K562 (cell line): ENCODE measurements around the gene SMCP. TPM values are rescaled to one million over a fixed set of nuclear protein-coding genes. Genes with fewer than 3 reads are reported as not detected.

Experiments used
- ATAC-seq: fragments of 200-7000 bp; cut with Tn5 transposase; 3 replicates; pipeline ENCODE4 v1.9.1; 2020; ENCODE audit warnings: moderate library complexity
- BruUV-seq: library from RNA; stranded (reverse); fragments of 400-500 nt; replicated peaks from 2 replicates; lab custom pipeline; 2021; lab: Mats Ljungman, UMichigan
- CTCF ChIA-PET: fragments of 300-600 bp; formaldehyde crosslinking; extraction: SDS; loops from one replicate; lab custom pipeline; 2021; ENCODE audit warnings: low intra/inter-chr PET ratio; lab: Yijun Ruan, JAX
- POLR2A ChIA-PET: fragments of 300-600, 350-650 bp; sonication (Branson Sonifier 250); formaldehyde crosslinking; extraction: SDS; loops from one replicate; lab custom pipeline; 2021; ENCODE audit warnings: antibody characterized with exemption, inconsistent platforms; lab: Yijun Ruan, JAX
- DNase-seq, 4 experiments: peaks; one replicate each; pipeline versions ENCODE4 v3.0.0 to v3.0.0-alpha.2; 2011 to 2018; ENCODE audit warnings: low spot score in 3 of 4, mixed read lengths in 3 of 4; ENCODE audit errors: extremely low read depth in 1 of 4
- FAIRE-seq: peaks from 2 replicates; lab custom pipeline; 2011; peaks lifted over from hg19 to GRCh38; lab: Jason Lieb, UNC
- H2AFZ ChIP-seq: 2 replicates; pipeline ENCODE4 v1.6.0; 2011; ENCODE audit warnings: low read depth, low read length, control low read depth, inconsistent platforms
- H3K27ac ChIP-seq: fragments of 200-600 bp; 3 replicates; pipeline ENCODE4 v1.8.0; 2011; ENCODE audit warnings: low read depth, mild to moderate bottlenecking, control low read depth, inconsistent platforms, low read length, moderate library complexity, mixed read lengths; ENCODE audit errors: extremely low read depth
- H3K27me3 ChIP-seq, 2 experiments: fragments of 300-600 bp in 1 of 2; 2 replicates in 1 of 2; 3 replicates in 1 of 2; pipeline versions ENCODE4 v1.6.0 to v1.8.0; 2011; ENCODE audit warnings: inconsistent platforms in 2 of 2, low read length in 2 of 2, mild to moderate bottlenecking in 1 of 2, mixed read lengths in 1 of 2, moderate library complexity in 1 of 2; ENCODE audit not compliant: control insufficient read depth in 2 of 2, insufficient read depth in 2 of 2
- H3K36me3 ChIP-seq: fragments of 300-600 bp; 3 replicates; pipeline ENCODE4 v1.8.0; 2011; ENCODE audit warnings: mild to moderate bottlenecking, low read length, inconsistent platforms; ENCODE audit not compliant: control insufficient read depth, insufficient read depth
- H3K4me1 ChIP-seq, 2 experiments: fragments of 200-600 bp in 1 of 2; replicated peaks in 1 of 2; 2 replicates in 1 of 2; 3 replicates in 1 of 2; pipeline versions ENCODE4 v1.5.1 to v1.8.0; 2011; ENCODE audit warnings: inconsistent platforms in 2 of 2, low read length in 2 of 2, mild to moderate bottlenecking in 1 of 2, mixed read lengths in 1 of 2, moderate library complexity in 1 of 2; ENCODE audit not compliant: control insufficient read depth in 2 of 2, insufficient read depth in 2 of 2
- H3K4me2 ChIP-seq: 2 replicates; pipeline ENCODE4 v1.6.1; 2011; ENCODE audit warnings: low read length, control low read depth, inconsistent platforms, mixed read lengths; ENCODE audit not compliant: insufficient read depth
- H3K4me3 ChIP-seq: fragments of 200-600 bp; sonication (generic), shearing (Covaris generic); 2 replicates; pipeline ENCODE4 v1.5.1; 2016; ENCODE audit warnings: control low read depth, inconsistent platforms
- H3K79me2 ChIP-seq: fragments of 200-600 bp; 3 replicates; pipeline ENCODE4 v1.8.0; 2011; ENCODE audit warnings: low read length, inconsistent platforms; ENCODE audit not compliant: control insufficient read depth, insufficient read depth
- H3K9ac ChIP-seq, 2 experiments: 2 replicates each; pipeline versions ENCODE4 v1.6.0 to v1.6.1; 2011; ENCODE audit warnings: low read depth in 2 of 2, low read length in 2 of 2, control low read depth in 1 of 2, inconsistent platforms in 1 of 2, mild to moderate bottlenecking in 1 of 2, mixed read lengths in 1 of 2; ENCODE audit not compliant: insufficient read depth in 1 of 2
- H3K9me1 ChIP-seq: one replicate; pipeline ENCODE4 v1.6.0; 2011; ENCODE audit warnings: inconsistent platforms, mild to moderate bottlenecking, low read length, moderate library complexity; ENCODE audit not compliant: control insufficient read depth, insufficient read depth
- H3K9me3 ChIP-seq: replicated peaks from 2 replicates; pipeline ENCODE4 v1.5.1; 2011; ENCODE audit warnings: low read depth, low read length, inconsistent platforms; ENCODE audit not compliant: control insufficient read depth, insufficient read depth
- H4K20me1 ChIP-seq: replicated peaks from 2 replicates; pipeline ENCODE4 v1.6.1; 2011; ENCODE audit warnings: low read length, inconsistent platforms, mixed read lengths; ENCODE audit not compliant: control insufficient read depth, insufficient read depth
- HMGN3 ChIP-seq: IDR thresholded peaks from 2 replicates; pipeline ENCODE4 v1.6.1; 2011; ENCODE audit warnings: borderline replicate concordance, low read depth, mild to moderate bottlenecking, mixed read lengths, low read length; ENCODE audit not compliant: insufficient read length; ENCODE audit errors: extremely low read depth
- MIER1 ChIP-seq: fragments of 450-650 bp; IDR thresholded peaks from 2 replicates; pipeline ENCODE4 v1.6.1; 2016; ENCODE audit warnings: antibody characterized with exemption, mild to moderate bottlenecking, low read depth
- NFYB ChIP-seq: IDR thresholded peaks from 2 replicates; pipeline ENCODE4 v1.6.1; 2011; ENCODE audit warnings: mild to moderate bottlenecking, moderate library complexity; ENCODE audit not compliant: insufficient read length; ENCODE audit errors: extremely low read depth
- NR2C1 ChIP-seq, 2 experiments: fragments of 450-650 bp; IDR thresholded peaks; 2 replicates each; pipeline ENCODE4 v1.6.1; 2017; ENCODE audit warnings: mild to moderate bottlenecking in 2 of 2, antibody characterized with exemption in 1 of 2, inconsistent platforms in 1 of 2, missing compliant biosample characterization in 1 of 2, missing genetic modification characterization in 1 of 2
- NR3C1 ChIP-seq: sonication (generic); formaldehyde crosslinking; IDR thresholded peaks from 2 replicates; pipeline ENCODE4 v1.8.1; 2022; ENCODE audit warnings: missing genetic modification reagents
- POLR3G ChIP-seq: IDR thresholded peaks from 2 replicates; pipeline ENCODE4 v1.6.1; 2011; ENCODE audit not compliant: insufficient read length, insufficient replicate concordance; ENCODE audit errors: extremely low read depth
- SMAD4 ChIP-seq: fragments of 250-450 bp; sonication (Bioruptor Pico); conservative IDR thresholded peaks from 2 replicates; pipeline ENCODE4 v1.8.0; 2021; ENCODE audit warnings: inconsistent platforms, mild to moderate bottlenecking, moderate library complexity
- ZFP36 ChIP-seq: fragments of 150-350 bp; IDR thresholded peaks from 2 replicates; pipeline ENCODE4 v1.6.1; 2018; ENCODE audit warnings: low read length, low read depth; ENCODE audit not compliant: partially characterized antibody
- in situ Hi-C: fragments of 300-500 bp; cut with MboI; formaldehyde crosslinking; loops from 4 replicates; pipeline ENCODE4 v1.15.0; 2018; ENCODE audit warnings: inconsistent platforms, mixed read lengths
- intact Hi-C: fragments of 100-400 bp; cut with micrococcal nuclease; formaldehyde crosslinking; loops from 2 replicates; pipeline ENCODE4 v1.14.2; 2022
- polyA plus RNA-seq, 8 experiments: library from polyadenylated mRNA; depleted of rRNA in 4 of 8; stranded (reverse) in 5 of 8; unstranded in 3 of 8; fragments of >200 nt; fragmentation: Nextera tagmentation in 2 of 8; fragmentation: Illumina TruSeq in 1 of 8; extraction: Ambion mirVana in 2 of 8; extraction: Trizol in 1 of 8; gene quantifications; 2 replicates each; pipeline versions ENCODE4 v1.2.1 to v1.2.3, GENCODE V29; 2011 to 2014; ENCODE audit warnings: inconsistent platforms in 1 of 8, missing spikeins in 1 of 8
- total RNA-seq, 7 experiments: library from RNA; depleted of rRNA in 6 of 7; stranded (reverse); fragments of >200 nt in 6 of 7; fragmentation: Illumina TruSeq in 2 of 7; extraction: Trizol in 2 of 7; gene quantifications; 2 replicates each; pipeline versions ENCODE4 v1.2.1 to v1.2.3, GENCODE V29; 2011 to 2021; ENCODE audit warnings: low replicate concordance in 1 of 7
- TF ChIP-seq, protein P1 (sequence below): sonication (generic); formaldehyde crosslinking; IDR thresholded peaks from 2 replicates; pipeline ENCODE4 v1.8.0; 2023; ENCODE audit warnings: missing genetic modification reagents, mild to moderate bottlenecking, borderline replicate concordance
- TF ChIP-seq, protein P2 (sequence below): fragments of 250-450 bp; sonication (Bioruptor Pico); IDR thresholded peaks from 2 replicates; pipeline ENCODE4 v1.8.0; 2021; ENCODE audit warnings: borderline replicate concordance, mild to moderate bottlenecking, moderate library complexity; ENCODE audit not compliant: poor library complexity, severe bottlenecking
- TF ChIP-seq, protein P3 (sequence below): fragments of 200-400 bp; formaldehyde crosslinking; IDR thresholded peaks from 2 replicates; pipeline ENCODE4 v1.6.1; 2017; ENCODE audit warnings: mild to moderate bottlenecking, low read depth, low read length, moderate library complexity
- TF ChIP-seq, protein P4 (sequence below), 2 experiments: IDR thresholded peaks; 2 replicates each; pipeline ENCODE4 v1.6.1; 2011; ENCODE audit warnings: borderline replicate concordance in 1 of 2, control low read depth in 1 of 2, low read depth in 1 of 2, low read length in 1 of 2, mild to moderate bottlenecking in 1 of 2, mixed read lengths in 1 of 2, moderate library complexity in 1 of 2; ENCODE audit not compliant: insufficient read depth in 1 of 2, insufficient read length in 1 of 2, poor library complexity in 1 of 2, severe bottlenecking in 1 of 2; ENCODE audit errors: extremely low read depth in 1 of 2

The SMCP gene
- total and polyA plus RNA-seq, 9 of the 15 experiments (the other 6 are each of a cell fraction or from before 2014, with no cell fraction given): not detected

DNA sequence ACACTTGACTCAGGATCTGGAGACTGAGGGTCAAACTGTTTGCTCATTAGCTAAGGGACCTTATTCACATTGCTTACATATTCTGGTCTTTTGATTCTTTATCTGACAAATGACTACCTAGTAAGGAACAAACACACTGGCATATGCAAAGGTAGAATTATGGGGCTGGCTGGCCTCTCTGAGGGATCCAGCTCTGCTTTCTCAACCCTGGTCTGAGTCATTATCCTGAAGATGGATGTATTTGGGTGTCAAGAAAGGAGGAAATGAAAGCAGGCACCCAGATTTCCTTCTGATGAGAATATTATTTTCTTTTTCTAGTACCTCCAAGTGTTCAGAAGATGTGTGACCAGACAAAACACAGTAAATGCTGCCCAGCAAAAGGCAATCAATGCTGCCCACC lies 6.0 kb downstream of the SMCP start:
- Histone ChIP-seq H3K36me3 (no peaks in the 10 kb centered on the region), H3K27ac (no peak overlapping the region), H3K9me3 (no peaks in the 10 kb centered on the region), H3K27me3 (peaks cover 0 to 16% of the 10 kb centered on the region in 2 experiments; a peak in 1 of 5 replicates), H3K79me2 (no peaks in the 10 kb centered on the region), H2AFZ (no peak overlapping the region), H3K4me1 (no peaks in the 10 kb centered on the region), H3K9me1 (no peaks in the 10 kb centered on the region), H3K4me2 (no peak overlapping the region), H3K4me3 (no peak overlapping the region), H4K20me1 (no peaks in the 10 kb centered on the region), H3K9ac (no peak overlapping the region)
- no TSS peak for BruUV-seq
- in situ Hi-C loops: no loop called here
- ChIA-PET CTCF (no interaction called here), POLR2A (no interaction called here)
- intact Hi-C loops: no loop called here
- no peak for FAIRE-seq
- ATAC-seq: no peak
- no peak for DNase-seq
- TF ChIP-seq NR3C1 (CRISPR knock-in tag): no peak
- no peak for TF ChIP-seq HMGN3
- no peak for TF ChIP-seq MIER1
- TF ChIP-seq, protein P1, sequence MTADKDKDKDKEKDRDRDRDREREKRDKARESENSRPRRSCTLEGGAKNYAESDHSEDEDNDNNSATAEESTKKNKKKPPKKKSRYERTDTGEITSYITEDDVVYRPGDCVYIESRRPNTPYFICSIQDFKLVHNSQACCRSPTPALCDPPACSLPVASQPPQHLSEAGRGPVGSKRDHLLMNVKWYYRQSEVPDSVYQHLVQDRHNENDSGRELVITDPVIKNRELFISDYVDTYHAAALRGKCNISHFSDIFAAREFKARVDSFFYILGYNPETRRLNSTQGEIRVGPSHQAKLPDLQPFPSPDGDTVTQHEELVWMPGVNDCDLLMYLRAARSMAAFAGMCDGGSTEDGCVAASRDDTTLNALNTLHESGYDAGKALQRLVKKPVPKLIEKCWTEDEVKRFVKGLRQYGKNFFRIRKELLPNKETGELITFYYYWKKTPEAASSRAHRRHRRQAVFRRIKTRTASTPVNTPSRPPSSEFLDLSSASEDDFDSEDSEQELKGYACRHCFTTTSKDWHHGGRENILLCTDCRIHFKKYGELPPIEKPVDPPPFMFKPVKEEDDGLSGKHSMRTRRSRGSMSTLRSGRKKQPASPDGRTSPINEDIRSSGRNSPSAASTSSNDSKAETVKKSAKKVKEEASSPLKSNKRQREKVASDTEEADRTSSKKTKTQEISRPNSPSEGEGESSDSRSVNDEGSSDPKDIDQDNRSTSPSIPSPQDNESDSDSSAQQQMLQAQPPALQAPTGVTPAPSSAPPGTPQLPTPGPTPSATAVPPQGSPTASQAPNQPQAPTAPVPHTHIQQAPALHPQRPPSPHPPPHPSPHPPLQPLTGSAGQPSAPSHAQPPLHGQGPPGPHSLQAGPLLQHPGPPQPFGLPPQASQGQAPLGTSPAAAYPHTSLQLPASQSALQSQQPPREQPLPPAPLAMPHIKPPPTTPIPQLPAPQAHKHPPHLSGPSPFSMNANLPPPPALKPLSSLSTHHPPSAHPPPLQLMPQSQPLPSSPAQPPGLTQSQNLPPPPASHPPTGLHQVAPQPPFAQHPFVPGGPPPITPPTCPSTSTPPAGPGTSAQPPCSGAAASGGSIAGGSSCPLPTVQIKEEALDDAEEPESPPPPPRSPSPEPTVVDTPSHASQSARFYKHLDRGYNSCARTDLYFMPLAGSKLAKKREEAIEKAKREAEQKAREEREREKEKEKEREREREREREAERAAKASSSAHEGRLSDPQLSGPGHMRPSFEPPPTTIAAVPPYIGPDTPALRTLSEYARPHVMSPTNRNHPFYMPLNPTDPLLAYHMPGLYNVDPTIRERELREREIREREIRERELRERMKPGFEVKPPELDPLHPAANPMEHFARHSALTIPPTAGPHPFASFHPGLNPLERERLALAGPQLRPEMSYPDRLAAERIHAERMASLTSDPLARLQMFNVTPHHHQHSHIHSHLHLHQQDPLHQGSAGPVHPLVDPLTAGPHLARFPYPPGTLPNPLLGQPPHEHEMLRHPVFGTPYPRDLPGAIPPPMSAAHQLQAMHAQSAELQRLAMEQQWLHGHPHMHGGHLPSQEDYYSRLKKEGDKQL (CRISPR knock-in tag): no peak
- TF ChIP-seq, protein P2, sequence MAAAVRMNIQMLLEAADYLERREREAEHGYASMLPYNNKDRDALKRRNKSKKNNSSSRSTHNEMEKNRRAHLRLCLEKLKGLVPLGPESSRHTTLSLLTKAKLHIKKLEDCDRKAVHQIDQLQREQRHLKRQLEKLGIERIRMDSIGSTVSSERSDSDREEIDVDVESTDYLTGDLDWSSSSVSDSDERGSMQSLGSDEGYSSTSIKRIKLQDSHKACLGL: no peak
- no peak for TF ChIP-seq ZFP36
- no peak for TF ChIP-seq NR2C1 (IDR thresholded peaks at IDR 0.05)
- TF ChIP-seq NR2C1 (tag; IDR thresholded peaks at IDR 0.05): no peak
- TF ChIP-seq, protein P3, sequence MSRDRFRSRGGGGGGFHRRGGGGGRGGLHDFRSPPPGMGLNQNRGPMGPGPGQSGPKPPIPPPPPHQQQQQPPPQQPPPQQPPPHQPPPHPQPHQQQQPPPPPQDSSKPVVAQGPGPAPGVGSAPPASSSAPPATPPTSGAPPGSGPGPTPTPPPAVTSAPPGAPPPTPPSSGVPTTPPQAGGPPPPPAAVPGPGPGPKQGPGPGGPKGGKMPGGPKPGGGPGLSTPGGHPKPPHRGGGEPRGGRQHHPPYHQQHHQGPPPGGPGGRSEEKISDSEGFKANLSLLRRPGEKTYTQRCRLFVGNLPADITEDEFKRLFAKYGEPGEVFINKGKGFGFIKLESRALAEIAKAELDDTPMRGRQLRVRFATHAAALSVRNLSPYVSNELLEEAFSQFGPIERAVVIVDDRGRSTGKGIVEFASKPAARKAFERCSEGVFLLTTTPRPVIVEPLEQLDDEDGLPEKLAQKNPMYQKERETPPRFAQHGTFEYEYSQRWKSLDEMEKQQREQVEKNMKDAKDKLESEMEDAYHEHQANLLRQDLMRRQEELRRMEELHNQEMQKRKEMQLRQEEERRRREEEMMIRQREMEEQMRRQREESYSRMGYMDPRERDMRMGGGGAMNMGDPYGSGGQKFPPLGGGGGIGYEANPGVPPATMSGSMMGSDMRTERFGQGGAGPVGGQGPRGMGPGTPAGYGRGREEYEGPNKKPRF: no peak
- TF ChIP-seq POLR3G: no peak
- TF ChIP-seq, protein P4, sequence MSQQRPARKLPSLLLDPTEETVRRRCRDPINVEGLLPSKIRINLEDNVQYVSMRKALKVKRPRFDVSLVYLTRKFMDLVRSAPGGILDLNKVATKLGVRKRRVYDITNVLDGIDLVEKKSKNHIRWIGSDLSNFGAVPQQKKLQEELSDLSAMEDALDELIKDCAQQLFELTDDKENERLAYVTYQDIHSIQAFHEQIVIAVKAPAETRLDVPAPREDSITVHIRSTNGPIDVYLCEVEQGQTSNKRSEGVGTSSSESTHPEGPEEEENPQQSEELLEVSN (IDR thresholded peaks at IDR 0.05; ENCODE audit: borderline replicate concordance in 1 of 2, extremely low read depth in 1 of 2, insufficient read depth in 1 of 2, insufficient read length in 1 of 2, low read depth in 1 of 2, low read length in 1 of 2, poor library complexity in 1 of 2, severe bottlenecking in 1 of 2): no peak
- TF ChIP-seq NFYB: no peak
- TF ChIP-seq SMAD4 (CRISPR knock-in tag): no peak
